ENCODE measurements around the gene USP36. TPM values are rescaled to one million over a fixed set of nuclear protein-coding genes. Genes with fewer than 3 reads are reported as not detected.

Gene USP36
- total RNA-seq, 1 experiment from 2014 or later = 29.6 TPM

Other genes with a start within 250 kb of the USP36 start
- gene CYTH1, start 58.5 kb downstream of the USP36 start, total RNA-seq (2014; rRNA removed; shearing (Covaris generic); ENCODE audit: low replicate concordance) = 9.6 and 15.8 TPM in 2 replicates
- not detected in 2 replicates for gene CEP295NL, start 62.4 kb upstream of the USP36 start, total RNA-seq (2014; rRNA removed; shearing (Covaris generic); ENCODE audit: low replicate concordance)
- gene TIMP2, start 84.6 kb upstream of the USP36 start, total RNA-seq (2014; rRNA removed; shearing (Covaris generic); ENCODE audit: low replicate concordance) = 0.07 TPM in 1 of 2 replicates, not detected in the other
- 23.7 and 39.5 TPM in 2 replicates for gene LGALS3BP, start 139.1 kb upstream of the USP36 start, total RNA-seq (2014; rRNA removed; shearing (Covaris generic); ENCODE audit: low replicate concordance)
- 22.7 and 27.6 TPM in 2 replicates for gene CANT1, start 168.9 kb upstream of the USP36 start, total RNA-seq (2014; rRNA removed; shearing (Covaris generic); ENCODE audit: low replicate concordance)
- not detected in 2 replicates for gene C1QTNF1, start 183.4 kb upstream of the USP36 start, total RNA-seq (2014; rRNA removed; shearing (Covaris generic); ENCODE audit: low replicate concordance)
- 11.0 and 16.6 TPM in 2 replicates for gene ENGASE, start 234.0 kb upstream of the USP36 start, total RNA-seq (2014; rRNA removed; shearing (Covaris generic); ENCODE audit: low replicate concordance)